Stimulated activated CD8-positive, alpha-beta memory T cell treated with anti-CD3 and anti-CD28 coated beads, Interleukin-12 subunit alpha, Interleukin-12 subunit beta, amount 100 ng/mL, for 4 hours (primary cell): ENCODE data around the gene DNAI1.
A peak's percentile ranks its signal among the peaks of the same experiment; 100 is the strongest.

Experiments used
- DNase-seq: peaks from one replicate; pipeline ENCODE4 v3.0.0-alpha.2; 2020; ENCODE audit warnings: low read depth

Gene DNAI1

DNA sequence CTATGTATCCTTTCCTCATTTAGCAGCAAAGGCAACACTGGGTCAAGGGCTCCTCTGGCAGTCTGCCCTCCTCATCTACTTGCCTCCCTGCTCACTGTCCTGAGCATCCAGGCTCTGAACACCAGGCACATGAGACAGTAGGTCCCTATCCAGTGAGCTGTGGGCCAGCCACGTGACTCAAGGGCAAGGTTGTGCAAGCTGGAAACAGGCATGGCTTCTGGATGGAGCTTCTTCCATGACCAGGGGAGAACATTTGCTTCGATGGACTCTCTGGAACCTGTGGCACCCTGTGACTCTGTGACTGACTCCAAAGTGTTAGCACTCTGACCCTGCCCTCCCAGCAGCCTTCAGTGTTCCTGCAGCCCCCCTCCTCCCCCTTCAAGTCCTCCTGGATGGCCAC lies 33.0 kb downstream of the DNAI1 start:
- no peak for DNase-seq

DNA sequence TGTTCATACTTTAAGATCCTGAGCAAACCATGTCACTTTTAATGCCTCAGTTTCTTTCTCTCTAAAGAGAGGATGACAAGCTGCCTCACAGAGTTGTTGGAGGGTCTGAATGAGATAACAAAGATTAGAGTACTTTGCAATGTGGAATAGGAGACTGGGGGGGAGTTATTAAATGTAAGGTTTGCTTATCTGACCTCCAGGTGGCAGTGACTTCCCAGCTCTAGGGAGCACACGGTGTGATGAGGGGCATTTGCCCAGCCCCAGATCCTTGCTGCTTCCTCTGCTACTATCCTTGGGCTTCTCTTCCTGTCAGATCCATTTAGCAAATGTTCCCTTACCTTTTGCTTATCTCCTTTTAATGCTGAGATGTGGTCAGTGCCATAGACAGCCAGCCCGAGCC lies 33.4 kb downstream of the DNAI1 start:
- no peak for DNase-seq

DNA sequence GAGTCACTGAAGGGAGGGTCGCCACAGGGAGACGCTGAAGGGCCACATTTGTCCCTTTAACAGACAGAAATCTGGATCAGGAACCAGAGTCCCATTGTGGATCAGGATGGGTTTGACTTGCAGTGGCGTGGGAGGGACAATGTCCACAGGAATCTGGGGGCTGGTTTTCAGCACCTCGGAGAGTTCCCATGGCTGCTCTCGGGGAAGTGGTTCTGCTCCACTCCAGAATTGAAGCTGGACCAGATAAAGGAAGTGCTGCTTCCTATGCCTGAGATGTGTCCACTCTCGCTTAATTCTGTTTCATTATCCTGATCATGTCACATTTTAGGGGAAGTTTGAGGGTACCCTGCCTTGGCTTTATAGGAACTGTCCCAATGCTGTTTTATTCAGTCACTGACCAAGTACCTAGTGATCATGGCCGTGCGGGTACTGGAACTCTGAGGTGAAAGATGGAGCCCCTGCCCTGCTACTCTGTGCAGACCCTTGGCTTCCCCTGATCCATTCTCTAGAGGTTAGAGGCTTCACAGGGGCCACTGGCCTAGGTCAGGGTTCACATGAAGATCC lies 35.4 kb downstream of the DNAI1 start:
- DNase-seq: no peak

DNA sequence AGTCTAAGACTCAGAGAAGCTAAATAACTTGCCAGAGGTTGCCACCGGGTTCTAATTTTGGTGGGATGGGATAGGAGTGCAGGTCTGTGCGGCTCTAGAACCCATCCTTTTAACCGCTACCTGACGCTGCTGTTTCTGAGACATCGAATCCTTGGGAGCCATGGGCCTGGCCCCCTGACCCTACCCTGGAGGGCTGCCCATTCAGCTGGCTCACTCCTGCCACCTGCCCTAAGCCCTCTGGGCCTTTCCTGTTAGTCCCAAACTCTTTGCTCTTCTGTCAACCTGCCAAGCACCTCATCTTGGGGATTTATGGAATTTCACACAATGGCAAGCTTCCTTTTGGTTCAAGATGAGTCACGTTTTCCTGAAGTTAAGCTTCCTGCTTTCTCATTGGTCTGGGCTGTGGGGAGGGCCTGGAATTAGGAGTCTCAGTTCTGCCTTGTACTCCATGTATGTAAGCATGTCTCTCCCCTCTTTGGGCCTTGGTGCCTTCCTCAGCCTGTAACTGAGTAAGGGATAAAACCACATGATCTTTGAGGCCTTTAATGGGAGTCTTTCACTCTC lies 37.6 kb downstream of the DNAI1 start:
- no peak for DNase-seq

DNA sequence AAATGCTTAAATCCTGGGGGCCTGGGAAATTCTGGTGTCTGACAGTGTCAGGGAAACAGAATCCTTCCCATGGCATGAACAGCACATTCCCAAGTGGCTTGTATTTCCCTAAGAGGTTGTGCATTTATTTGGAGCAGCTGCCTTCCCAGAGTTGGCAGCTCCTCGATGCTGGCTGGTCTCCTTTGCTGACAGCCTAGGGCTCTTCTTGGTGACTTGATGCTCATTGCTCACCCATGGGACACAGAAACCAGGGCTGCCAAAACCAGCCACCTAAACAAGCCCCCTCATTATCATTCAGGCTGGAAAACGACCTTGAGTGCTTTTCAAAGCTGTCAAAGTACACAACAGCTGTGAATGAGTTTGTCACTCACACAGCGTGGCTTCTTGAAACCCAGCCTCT lies 39.9 kb downstream of the DNAI1 start:
- DNase-seq: no peak

DNA sequence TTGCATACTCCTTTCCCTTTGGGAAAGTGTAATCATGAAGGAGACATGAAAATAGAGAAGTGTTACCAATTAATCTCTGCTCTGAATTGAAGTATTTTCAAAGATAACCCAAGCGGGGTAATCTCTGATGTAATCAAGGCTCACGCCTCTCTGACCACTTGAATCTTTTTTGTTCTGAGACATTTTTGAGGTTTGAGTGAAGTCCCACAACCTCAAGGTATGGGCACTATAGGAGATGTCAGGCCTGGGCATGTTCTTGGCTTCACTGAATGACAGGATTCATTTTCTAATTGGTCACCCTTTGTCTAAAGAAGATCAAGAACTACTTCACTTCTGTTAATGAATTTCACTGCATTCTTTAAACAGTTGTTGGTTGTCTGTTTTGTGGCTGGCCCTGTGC lies 40.5 kb downstream of the DNAI1 start:
- no peak for DNase-seq

DNA sequence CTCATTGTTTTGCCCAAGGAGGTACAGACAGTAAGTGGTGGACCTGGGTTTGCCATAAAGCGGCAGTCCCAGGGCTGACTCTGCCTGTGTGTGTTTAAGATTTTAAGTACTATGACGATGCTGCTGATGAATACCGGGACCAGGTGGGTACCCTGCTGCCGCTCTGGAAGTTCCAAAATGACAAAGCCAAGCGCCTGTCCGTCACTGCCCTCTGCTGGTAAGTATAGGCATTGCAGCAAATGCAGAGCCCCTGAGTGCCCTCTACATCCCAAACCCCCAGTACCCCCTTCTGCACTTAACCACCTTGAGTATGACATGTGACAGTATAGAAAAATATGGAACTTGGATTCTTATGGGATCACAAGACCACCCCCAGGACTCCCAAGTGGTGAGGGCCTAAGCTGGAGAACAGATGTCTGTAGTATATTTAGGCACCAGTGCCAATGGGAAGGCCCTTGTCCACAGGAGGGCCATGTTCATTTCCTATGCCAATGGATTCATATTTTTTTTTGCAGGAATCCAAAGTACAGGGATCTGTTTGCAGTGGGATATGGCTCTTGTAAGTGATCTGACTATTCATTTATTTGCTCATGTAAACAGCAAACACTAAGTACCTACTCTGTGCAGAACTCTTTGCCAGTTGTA lies 42.1 kb downstream of the DNAI1 start:
- peak; percentile 44 for DNase-seq

DNA sequence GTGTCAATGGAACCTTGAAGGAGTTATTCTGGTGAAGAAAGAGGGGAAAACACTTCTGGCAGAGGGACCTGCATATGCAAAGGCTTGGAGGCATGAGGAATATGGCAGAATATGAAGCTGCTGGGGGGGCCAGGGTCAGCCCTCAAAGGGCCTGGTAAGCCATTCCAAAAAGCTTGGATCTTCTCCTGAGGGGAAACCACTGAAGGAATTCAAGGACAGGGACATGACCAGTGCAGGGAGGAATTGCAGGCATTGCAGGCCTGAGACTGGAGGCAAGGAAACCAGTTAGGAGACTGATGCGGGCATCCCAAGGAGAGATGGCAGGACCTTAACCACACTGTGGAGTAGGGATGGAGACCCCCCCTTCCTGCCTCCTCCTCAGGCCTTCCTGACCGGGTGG lies 42.8 kb downstream of the DNAI1 start:
- DNase-seq: no peak

DNA sequence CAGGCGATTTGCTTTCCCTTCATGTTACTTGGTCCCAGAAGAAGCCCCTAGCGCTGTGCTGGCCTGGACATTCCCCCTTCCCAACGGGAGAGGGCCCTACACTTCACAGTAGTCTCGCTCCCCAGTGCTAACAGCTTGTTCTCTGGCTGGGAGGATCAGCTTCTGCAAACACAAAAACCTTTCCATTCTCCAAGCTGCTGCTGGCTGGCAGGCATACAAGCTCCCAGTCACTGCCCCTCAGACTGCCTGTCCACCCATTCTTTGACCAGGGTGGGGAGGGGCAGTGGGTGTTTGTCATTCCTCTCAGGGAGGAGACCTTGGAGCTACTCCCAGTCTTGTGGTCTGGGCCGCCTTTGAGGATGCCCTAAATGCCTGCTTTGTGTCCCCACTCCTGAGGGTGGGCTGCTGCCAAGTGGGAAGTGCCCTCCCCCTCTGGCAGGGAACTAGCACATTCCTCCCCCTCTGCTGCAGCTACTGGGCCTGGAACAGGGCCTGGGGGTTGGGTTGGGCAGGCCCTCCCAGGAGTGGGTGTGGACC lies 43.4 kb downstream of the DNAI1 start:
- no peak for DNase-seq

DNA sequence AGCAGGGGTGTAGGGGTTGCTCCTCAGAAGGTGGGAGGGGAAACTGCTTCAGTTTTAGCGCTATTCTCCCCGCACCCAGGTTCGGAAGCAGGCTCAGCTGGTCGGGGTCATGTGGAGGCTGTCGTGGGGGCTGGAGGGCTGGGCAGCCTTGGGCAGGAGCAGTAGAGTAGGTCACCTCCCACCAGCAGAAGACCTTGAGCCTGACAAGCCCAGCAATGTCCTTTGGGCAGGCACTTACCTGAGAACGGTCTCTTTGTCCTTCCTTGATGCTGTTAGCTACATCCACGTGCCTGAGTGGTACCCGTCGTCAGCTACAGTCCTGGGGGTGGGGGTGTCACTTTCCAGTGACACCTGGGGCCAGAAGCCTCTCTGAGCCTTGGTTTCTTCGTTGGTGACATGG lies 43.9 kb downstream of the DNAI1 start:
- DNase-seq: no peak

DNA sequence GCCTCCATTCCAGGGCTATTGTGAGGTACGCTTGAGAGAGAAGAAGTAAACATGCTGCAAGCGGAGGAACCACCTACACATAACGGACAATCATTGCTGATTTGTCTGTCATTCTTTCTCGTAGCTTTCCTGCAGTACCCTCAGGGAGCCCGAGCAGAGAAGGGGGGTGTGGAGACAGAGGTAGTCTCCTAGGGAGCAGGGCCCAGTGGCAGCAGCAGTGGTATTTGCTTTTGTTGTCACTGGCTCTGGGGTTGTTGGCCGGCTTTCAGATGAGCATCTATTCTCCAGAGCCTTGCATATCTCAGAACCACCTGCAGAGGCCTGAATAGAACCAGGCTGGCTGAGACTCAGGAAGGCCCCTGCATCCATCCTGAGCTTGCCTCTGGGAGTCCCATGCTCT lies 44.3 kb downstream of the DNAI1 start:
- no peak for DNase-seq

DNA sequence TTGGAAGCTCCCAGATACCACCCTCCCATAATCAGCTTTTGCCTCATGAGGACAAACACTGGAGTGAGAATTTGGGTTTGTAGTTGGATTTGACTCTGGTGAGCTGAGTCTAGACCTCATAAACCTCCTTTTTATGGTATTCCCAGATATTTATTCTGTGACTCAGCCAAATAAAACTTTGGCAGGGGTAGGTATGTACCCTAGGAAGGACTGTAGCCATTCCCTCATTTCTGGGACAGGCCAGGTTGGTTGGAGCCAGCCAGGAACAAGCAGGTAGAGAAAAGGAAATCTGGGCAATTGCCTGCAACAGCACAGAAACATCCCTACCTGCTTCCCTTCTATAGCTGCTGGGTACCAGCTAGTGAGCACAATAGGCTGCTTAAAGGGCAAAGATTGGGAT lies 44.8 kb downstream of the DNAI1 start:
- DNase-seq: no peak

DNA sequence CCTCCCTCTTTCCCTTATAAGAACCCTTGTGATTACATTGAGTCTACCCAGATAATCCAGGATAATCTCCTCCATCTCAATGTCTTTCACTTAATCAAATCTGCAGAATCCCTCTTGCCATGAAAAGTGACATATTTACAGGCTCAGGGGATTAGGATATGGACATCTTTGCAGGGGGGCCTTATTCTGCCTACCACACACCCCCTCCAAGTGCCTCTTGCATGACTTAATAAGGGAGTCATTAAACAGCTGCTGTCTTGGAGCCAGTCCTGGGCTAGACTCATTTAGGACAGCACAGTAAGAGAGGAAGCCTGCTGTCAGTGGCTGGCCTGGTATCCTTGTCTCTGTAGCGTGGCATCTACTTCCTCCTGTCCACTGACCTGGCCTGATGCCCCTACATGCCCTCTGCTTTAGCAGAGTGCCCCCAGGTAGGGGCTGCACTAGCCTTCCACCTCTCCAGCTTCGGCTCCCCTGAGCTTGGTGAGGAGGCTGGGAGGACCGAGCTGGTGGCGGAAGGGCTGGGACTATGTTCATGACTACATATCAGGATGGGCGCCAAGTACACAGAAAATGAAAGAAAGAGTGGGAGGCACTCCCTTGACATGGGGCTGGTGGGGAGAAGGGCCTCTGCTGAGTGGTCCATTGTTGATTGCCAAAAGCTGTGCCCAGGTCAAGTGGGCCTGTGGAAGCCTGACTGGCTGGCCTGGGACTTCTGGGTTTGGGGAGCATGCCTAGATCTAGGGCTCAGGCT lies 46.9 kb downstream of the DNAI1 start:
- DNase-seq: no peak

DNA sequence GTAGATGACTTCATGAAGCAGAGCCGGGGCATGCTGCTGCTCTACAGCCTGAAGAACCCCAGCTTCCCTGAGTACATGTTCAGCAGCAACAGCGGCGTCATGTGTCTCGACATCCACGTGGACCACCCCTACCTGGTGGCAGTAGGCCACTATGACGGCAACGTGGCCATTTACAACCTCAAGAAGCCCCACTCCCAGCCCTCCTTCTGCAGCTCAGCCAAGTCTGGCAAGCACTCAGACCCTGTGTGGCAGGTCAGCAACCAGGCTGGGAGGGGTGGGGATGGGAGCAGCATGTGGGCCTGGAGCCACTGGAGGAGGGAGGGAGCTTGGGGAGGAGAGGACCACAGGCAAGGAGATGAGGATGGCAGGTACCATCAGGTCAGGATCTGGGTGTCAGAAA lies 48.0 kb downstream of the DNAI1 start:
- DNase-seq: no peak

DNA sequence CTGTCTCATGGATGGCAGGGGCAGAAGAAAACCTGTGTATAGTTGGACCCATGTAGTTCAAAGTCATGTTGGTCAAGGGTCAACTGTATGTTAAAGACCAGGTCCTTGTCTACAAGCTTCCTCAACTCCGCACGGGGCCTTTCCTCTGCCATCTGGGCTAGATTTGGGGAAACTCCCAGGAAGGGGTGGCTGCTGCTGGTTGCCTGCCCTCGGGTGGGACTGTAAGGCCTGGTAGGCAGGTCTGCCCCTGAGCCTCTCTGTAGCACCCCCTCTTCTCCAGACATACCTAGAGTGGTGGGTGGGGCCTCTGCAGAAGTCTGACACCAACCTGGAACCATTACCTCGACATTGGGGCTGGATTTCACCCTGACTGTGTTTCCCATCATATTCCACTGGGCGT lies 49.0 kb downstream of the DNAI1 start:
- DNase-seq: no peak

DNA sequence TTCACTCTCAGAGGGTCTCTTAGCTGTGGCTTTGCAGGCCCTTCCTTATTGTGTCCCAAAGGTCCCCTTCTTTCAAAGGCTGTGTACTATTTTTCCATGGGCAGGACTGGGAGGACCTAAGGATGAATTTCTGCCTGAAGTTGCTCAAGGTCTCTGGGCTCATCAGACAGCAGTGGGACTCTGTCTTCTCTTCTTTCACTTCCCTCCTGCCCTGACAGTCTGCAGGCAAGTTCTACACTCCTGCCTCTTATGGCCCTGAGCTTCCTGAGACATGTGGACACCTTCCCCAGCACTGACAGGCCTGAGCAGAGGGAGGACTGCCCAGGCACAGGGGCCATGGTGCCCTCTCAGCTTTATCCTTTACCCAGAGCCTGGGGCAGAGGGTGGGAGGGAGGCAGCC lies 49.4 kb downstream of the DNAI1 start:
- no peak for DNase-seq

DNA sequence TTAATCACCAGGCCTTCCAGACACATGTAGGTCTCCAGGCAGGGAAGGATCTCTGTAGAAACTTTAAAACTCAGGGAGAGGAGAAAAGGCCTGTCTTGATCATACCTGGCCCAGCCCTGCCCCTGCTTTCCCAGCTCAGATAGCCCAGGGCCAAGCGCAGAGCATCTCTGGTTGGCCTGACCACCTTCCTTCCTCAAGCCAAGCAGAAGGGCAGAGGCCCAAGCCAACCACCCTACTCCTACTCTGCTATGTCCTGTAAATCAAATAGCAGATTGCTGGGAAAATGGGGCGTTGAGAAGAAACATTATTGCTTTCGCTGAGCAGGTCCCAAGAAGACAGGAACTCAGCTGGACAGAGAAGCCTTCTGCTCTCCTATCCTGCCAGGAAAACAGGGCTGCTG lies 49.9 kb downstream of the DNAI1 start:
- DNase-seq: no peak

DNA sequence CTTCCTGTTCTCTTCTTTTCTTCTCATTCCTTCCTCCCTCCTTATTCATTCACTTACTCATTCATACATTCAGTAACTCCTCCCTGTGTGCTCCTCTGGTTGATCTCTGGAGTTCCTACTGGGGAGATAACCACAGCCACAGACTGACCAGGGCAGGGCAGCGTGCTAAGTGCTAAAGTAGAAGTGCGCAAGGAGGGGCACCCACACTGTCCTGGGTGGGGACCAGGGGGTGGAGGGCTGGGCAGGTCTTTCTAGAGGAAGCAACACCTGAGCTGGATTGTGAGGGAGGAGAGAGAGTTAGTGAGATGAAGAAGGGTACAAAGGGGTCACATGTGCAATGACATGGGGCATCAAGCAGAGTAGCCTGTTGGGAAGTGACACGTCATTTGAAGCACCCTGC lies 50.3 kb downstream of the DNAI1 start:
- DNase-seq: no peak

DNA sequence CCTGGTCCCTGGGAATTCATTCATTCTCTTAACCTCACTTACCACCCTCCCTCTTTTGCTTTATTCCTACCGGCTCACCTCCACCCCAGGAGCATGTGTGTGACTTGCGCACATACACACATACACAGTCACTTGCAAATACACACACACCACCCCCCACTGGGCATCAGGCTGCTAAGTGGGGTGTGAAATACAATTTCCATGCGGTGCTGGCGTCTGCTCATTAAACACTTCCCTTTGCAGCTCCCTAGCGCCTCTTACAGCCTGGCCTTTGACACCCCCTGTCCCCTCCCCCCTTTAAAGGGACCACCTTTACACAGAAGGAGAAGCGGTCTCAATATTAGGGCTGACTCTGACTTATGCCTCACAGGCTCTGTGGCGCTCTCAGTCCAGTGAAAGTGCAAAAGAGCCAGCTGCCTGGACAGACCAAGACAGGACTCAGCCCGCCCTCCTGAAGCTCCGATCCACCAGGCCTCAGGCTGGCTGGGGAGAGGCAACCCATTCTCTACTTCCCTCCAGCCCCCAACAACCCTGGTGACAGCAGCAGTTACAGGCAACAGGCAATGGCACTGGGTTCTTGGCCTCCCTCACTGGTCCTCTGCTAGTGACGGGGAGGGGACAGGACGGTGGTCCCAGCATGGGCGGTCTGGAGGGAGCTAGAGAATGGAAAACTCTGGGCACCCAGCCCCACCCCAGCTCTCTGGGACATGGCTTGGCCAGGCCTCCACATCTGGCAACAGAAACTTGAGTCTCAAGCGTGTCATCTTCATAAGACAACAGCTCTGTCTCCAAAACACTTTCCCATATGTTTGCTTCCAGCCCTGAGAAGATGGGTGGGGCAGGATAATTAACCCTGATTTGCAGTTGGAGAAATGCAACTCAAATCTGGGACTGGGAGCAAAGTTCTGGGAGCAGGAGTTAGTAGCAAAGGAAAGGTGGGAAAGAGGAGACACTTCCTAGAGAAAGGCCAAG lies 52.2 kb downstream of the DNAI1 start:
- DNase-seq: no peak

DNA sequence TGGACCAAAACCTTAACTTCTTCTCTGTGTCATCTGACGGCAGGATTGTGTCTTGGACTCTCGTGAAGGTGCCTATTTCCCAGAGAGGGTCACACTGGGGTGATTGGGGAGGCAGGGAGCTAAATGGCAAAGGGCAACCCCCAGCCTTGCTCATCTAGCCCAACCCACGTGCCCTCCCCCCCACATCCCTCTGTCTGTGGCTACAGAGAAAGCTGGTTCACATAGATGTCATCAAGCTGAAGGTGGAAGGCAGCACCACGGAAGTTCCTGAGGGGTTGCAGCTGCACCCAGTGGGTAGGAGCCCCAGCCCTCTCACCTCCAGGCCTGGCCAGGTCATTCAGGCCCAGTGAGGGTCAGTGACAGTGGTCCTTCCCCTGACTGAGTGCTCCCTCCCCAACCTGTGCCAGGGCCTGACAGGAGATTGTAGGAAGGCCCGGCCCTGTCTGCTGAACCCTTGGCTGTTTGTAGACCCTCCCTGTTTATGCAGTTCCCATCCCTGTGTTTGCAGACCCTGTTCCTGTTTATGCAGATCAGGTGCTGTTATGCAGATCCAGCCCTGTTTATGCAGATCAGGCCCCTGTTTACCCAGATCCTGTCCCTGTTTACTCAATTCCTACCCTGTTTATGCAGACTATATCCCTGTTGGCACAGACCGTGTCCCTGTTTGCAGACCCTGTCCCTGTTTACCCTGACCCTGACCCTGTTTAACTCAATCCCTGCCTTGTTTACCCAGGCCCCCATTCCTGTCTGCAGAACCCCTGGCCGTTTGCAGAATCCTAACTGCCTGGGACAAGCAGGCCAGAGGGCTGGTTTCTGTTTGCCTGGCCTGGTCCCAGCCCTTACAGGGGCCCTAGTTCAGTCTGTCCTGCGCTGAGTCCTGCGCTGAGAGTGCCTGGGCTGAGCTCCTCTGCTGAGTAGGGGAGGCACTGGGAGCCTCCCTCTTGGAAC lies 53.8 kb downstream of the DNAI1 start:
- no peak for DNase-seq
